NCI-H526 (cell line): ENCODE measurements around the gene SEPSECS.
A peak's percentile ranks its signal among the peaks of the same experiment; 100 is the strongest.

Experiments used
- DNase-seq, 2 experiments: peaks; one replicate each; lab custom pipeline; 2025; lab: John Stamatoyannopoulos, UW

SEPSECS gene

DNA sequence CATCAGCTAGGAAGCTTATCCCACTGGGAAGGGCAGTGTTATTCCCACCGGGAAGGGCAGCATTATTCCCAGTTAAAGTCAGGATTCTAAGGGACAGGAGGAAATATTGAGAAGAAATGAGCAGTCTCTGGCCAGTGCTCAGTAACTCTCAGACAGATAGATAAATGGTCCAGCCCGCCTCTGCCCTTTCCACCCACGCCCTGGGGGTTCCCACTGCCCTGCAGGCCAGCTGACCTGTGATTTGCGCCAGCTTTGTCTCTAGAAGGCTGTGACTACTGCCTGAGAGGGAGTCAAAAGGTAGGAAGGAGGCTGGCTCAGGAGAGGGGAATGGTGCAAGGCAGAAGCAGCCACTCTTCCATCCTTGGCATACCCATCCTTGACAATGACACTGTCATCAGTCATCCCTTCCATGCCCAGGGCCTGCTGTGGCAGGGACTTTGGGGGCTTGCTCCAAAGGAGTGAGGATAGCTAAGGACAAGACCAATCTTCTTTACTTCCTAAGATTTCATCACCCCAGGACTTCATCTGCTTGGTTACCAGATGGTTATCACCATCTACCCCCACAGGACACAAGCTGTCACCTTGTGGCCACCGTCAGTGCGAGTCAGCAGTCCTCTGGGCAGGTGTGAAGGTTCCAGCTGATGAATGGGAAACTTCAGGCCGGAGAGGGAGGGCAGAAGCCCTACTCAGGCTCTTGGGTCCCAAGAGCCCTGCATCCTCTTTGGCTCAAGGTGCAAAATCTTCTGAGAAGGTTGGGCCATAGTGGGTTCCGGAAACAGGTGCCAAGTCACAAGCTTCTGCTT, 49.5 kb downstream of the SEPSECS start:
- no peak for DNase-seq

GRCh38 chr4:25109511-25109910, 50.7 kb downstream of the SEPSECS start:
- no peak for DNase-seq

DNA sequence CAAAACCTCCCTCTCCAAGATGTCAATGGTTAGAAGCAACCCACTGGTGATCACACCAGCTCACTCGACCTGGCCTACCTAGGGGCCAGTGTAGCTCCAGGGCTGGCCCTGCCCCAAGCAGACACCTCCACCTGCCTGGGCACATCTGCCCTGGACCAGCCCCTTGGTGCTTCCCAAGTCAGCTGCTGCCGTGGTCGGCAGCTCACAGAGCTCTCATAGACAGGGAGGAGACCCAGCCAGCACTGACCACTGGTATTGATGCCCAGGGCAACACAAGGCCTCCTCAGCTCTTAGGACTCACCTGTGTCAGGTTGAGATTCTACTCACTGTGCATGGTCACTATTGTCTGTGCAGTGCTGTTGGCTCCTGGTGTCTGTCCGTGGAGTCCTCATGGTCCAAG, 51.7 kb downstream of the SEPSECS start:
- no peak for DNase-seq

DNA sequence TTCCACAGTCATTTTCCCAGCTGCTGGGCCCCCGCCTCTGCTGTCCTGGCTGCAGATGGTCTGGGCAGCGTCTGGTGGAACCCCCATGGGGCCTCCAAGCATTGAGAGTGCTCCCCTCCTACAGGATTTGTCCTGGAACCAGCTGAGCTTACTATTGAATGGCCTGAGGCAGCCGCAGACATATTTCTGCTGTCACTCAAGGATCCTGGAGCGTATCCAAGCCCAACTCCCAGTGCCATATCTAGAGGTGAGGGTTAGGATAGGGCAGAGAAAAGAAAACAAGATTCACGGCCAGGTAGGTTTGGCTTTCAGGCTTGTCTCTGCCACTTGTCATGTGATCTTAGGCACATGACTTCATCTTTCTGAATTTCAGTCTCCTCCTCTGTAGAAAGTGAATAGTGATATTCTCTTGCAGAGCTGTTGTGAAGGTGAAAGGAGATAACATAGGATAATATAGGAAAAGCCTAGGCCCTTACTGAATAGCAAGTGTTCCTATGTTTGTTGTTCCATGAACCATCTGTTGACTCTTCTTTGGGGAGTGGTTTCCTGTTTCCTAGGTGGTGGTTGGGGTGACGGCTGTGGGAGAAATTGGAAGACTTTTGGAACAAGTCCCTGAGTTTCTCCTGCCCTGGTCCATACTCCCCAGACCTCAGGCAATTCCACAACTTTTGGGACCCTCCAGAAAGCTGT, 52.3 kb downstream of the SEPSECS start:
- no peak for DNase-seq

DNA sequence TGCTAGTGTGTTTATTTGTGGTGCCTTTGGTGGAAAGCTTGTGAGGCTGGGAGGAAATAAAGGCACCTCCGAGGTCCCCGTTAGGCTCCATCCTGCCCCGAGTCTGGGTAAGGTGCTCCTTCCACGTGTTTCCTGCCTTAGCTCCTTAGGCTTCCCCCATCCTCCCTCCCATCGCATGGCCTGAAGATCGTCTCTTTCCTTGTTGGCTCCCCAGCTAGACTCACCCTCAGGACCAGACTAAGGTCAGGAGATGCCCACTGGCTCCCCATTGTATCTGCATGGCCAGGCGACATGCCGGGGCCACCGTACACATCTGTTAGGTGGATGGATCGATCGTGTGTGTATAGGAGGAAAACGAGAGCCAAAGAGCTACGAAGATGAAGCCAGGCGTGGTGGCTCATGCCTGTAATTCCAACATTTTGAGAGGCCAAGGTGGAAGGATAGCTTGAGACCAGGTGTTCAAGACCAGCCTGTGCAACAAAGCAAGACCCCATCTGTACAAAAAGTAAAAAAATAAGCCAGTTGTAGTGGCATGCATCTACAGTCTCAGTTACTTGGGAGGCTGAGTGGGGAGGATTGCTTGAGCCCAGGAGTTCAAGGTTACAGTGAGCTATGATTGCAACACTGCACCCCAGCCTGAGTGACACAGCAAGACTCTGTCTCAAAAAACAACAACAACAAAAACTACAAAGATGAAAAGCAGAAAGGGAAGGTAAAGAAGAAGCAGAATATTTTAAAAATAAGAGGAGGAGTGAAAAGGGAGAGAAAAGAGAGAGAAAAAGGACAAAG, 53.7 kb downstream of the SEPSECS start:
- DNase-seq = no peak

- DNase-seq = no peak
Observed at GRCh38 chr4:25104591-25104990, 55.7 kb downstream of the SEPSECS start.

GRCh38 chr4:25103418-25103817, 56.8 kb downstream of the SEPSECS start:
- no peak for DNase-seq

DNA sequence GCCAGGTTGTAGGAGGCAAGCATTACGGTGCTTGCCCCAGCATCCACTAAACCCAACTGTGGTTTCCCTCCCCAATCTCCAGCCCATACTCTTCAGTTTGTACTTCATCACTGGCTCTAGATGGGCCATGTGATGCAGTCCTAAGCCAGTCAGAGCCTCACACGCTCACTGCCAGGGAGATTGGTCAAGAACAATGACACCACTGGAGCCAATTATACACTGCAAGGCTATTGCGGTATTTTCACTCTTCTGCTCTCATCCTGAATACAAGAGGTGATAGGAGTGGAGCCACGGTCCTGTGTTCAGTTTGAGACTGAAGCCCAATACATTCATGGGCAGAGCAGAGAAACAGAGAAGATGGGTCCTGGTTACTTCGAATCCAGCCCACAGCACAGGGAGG, 58.4 kb downstream of the SEPSECS start:
- DNase-seq = no peak

- DNase-seq = no peak
Observed at GRCh38 chr4:25100710-25101109, 59.5 kb downstream of the SEPSECS start.

DNA sequence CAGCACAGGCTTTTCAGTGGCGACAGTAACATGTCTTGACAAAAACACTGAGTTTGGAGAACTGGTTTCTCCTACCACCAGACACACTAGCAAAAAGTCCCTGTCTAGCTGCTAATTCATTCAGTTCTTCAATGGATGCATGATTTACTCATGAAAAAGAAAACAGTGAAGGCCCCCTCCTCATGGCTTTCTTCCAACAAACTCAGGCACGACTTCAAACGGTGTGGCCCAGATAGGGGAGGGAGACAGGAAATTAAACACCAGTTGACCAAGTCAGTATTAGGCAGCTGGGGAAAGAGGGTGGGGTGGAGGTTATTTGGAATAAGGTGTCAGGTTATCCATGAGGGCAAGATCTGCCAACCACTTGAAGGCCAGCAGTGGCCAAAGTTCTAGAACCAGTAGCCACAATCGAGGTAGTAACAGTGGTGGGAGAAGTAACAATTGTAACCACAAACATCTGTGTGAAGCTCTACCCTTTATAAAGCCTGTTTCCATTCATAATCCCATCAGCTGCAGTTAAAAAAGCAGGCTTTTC, 60.2 kb downstream of the SEPSECS start:
- DNase-seq = no peak

- no peak for DNase-seq
Observed at GRCh38 chr4:25098964-25099891, 61.0 kb downstream of the SEPSECS start.

GRCh38 chr4:25096981-25097443, 63.2 kb downstream of the SEPSECS start:
- DNase-seq = no peak

GRCh38 chr4:25096251-25096980, 63.8 kb downstream of the SEPSECS start:
- no peak for DNase-seq

DNA sequence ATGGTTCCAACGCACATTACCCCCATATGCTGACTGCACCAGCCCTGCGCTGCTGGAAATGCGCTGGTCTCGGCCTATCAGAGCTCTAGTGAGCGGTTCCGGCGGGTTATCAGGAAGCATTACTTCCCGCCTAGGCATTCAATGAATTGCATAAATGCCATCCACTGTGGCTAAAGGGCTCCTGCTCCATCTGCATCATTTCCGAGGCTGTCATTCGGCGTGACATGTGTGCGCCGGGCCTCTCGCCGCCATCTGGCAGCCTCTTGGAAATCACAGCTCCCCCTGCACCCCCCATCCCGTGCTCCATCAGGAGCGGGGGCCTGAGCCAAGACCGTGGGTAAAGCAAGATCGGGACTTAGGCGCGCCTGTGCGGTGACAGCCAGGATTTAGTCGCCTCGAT, 64.4 kb downstream of the SEPSECS start:
- no peak for DNase-seq

GRCh38 chr4:25092139-25092538, 68.1 kb downstream of the SEPSECS start:
- no peak for DNase-seq

DNA sequence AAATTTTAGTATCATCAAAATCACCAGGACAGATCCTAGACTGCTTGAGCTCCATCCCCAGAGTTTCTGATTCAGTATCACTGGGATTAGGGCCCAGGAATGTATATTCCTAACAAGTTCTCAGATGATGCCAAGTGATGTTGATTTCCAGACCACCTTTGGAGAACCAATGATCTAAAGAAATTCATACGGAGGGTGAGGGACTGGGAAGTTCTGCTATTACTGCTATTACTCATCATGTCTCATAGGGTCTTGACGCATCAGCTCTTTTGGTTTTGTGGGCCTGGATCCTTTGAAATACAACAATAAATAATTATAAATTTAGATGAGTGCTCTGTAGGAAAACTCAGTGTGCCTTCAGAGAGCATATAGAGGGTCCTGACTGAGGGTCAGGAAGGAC, 69.7 kb downstream of the SEPSECS start:
- no peak for DNase-seq

- DNase-seq = no peak
Observed at GRCh38 chr4:25089051-25089763, 71.0 kb downstream of the SEPSECS start.

GRCh38 chr4:25088093-25088952, 71.9 kb downstream of the SEPSECS start:
- peak in 1 of 2 experiments; percentile 50 for DNase-seq

DNA sequence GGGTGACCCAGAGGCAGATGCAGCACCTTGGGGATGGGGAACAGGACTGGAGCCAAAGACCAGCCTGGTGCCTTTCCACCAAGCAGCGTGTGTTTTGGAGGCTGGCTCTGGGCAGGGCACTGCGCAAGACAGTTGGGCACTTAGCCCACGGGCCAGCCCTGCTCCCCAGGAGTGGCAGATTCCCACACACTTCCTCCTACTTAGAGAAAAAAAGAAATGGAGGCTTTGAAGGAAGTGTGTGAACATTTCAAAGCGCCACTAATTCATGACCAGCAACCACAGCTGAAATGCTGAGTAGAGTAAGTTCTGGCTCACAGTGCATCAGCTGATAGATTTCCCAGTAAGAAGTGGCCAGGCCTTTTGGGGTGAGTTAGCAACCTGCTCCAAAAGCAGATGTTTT, 74.6 kb downstream of the SEPSECS start:
- no peak for DNase-seq
